ENCODE results near the gene ZNF320. TPM values are rescaled to one million over a fixed set of nuclear protein-coding genes. Genes with fewer than 3 reads are reported as not detected.

The ZNF320 gene
- total RNA-seq, 1 donor from 2014 or later = 31.6 TPM

Other genes starting within 250 kb of the ZNF320 start
- gene ZNF611, start 162.6 kb downstream of the ZNF320 start, total RNA-seq = 18.8 and 21.1 TPM in 2 replicates
- 5.6 and 6.4 TPM in 2 replicates for gene ZNF600, start 110.8 kb downstream of the ZNF320 start, total RNA-seq
- 15.6 and 19.6 TPM in 2 replicates for gene ZNF28, start 76.0 kb downstream of the ZNF320 start, total RNA-seq
- gene ZNF468, start 40.0 kb downstream of the ZNF320 start, total RNA-seq = 18.6 and 20.0 TPM in 2 replicates
- gene ZNF888, start 25.8 kb upstream of the ZNF320 start, total RNA-seq = 7.7 and 7.9 TPM in 2 replicates
- gene ZNF816, start 65.2 kb upstream of the ZNF320 start, total RNA-seq = 10.3 and 12.2 TPM in 2 replicates
- gene ERVV-1, start 116.3 kb upstream of the ZNF320 start, total RNA-seq = not detected in 2 replicates
- gene ERVV-2, start 147.1 kb upstream of the ZNF320 start, total RNA-seq = 0.17 TPM in 1 of 2 replicates, not detected in the other
- 30.2 and 31.3 TPM in 2 replicates for gene ZNF160, start 205.8 kb upstream of the ZNF320 start, total RNA-seq
- 8.7 TPM in 2 replicates for gene ZNF415, start 235.3 kb upstream of the ZNF320 start, total RNA-seq